ENCODE results near the gene MAP3K5.

DNA sequence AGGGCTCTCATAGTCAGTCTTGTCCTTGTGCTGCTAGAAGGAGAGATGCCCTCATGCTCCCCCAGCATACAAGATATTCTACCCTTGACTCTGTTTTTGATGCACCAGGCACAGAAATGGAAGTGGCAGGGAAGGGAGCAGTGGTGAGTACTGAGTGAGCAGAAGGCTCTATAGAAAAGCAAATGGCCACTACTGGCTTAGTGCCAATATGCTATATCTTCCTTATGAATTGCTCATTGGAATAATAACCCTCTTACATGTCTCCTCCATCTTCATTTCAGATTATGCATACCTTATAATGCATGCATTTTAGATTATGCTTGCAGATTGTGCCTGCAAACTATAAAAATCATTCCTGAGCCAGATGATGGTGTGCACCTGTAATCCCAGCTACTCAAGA is 82.8 kb downstream of the MAP3K5 start:
- TF ChIP-seq POLR2A (IDR thresholded peaks at IDR 0.05; ENCODE audit: low read depth, low read length) (no peak), TAF1 (IDR thresholded peaks at IDR 0.05; ENCODE audit: low read depth, low read length) (no peak), POLR2AphosphoS5 (IDR thresholded peaks at IDR 0.05; ENCODE audit: low read depth, low read length) (no peak), SPI1 (IDR thresholded peaks at IDR 0.05; ENCODE audit: low read depth, low read length) (no peak), PAX5 (IDR thresholded peaks at IDR 0.05; ENCODE audit: insufficient read depth, low read length, severe bottlenecking) (no peak)
